IPS-20b (cell line): ENCODE results near the gene UCMA.

Source experiments
- H3K27ac ChIP-seq: one replicate; pipeline ENCODE4 v1.5.1; 2013; ENCODE audit warnings: low read length
- H3K27me3 ChIP-seq: 2 replicates; pipeline ENCODE4 v1.6.1; 2013; ENCODE audit warnings: mild to moderate bottlenecking, low read length, inconsistent platforms; ENCODE audit not compliant: insufficient read depth
- H3K36me3 ChIP-seq: 2 replicates; pipeline ENCODE4 v1.6.1; 2013; ENCODE audit warnings: low read depth, mild to moderate bottlenecking, inconsistent platforms, low read length, moderate library complexity; ENCODE audit not compliant: insufficient read depth
- H3K4me1 ChIP-seq: 2 replicates; pipeline ENCODE4 v1.6.1; 2013; ENCODE audit warnings: mild to moderate bottlenecking, control low read depth, inconsistent platforms, low read length, moderate library complexity; ENCODE audit not compliant: insufficient read depth
- H3K4me3 ChIP-seq: 2 replicates; pipeline ENCODE4 v1.5.1; 2013; ENCODE audit warnings: mild to moderate bottlenecking, low read length, inconsistent platforms
- H3K9ac ChIP-seq: 2 replicates; pipeline ENCODE4 v1.6.1; 2013; ENCODE audit warnings: low read depth, mild to moderate bottlenecking, inconsistent platforms, low read length, moderate library complexity
- H3K9me3 ChIP-seq: 2 replicates; pipeline ENCODE4 v1.6.1; 2013; ENCODE audit warnings: mild to moderate bottlenecking, low read depth, low read length, inconsistent platforms; ENCODE audit not compliant: insufficient read depth

The UCMA gene

DNA sequence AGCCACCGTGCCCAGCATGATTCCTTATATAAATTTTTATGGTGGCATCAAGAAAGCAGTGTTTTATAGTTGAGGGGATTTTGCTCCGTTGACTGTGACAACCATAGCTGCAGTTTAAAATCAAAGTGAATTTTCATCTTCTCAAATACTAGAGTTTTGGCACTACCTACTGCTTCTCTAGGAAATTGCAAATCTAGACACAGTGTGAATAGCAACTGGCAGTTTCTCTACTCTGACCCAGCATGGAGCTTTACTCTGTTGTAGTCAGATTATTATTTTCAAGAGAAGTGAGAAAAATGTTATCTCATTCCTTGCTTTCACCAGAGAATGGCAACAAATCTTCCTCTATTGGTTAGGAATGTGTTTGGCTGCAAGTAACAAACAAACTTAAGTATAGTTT, 49.9 kb downstream of the UCMA start:
- H3K9ac ChIP-seq = no peak overlapping the region

DNA sequence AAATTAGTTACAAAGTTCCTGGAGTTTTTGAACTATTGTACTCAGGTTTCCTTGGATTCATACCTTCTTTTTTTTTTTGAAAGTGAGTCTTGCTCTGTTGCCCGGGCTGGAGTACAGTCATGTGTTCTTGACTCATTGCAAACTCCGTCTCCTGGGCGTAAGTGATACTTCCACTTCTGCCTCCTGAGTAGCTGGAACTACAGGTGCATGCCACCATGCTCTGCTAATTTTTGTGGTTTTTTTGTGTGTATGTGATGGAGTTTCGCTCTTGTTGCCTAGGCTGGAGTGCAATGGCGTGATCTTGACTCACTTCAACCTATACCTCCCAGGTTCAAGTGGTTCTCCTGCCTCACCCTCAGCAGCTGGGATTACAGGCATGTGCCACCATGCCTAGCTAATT, 50.5 kb downstream of the UCMA start:
- Histone ChIP-seq H3K9ac (no peak overlapping the region), H3K36me3 (peaks cover 99% of the 10 kb centered on the region), H3K27me3 (no peaks in the 10 kb centered on the region), H3K4me3 (no peak overlapping the region), H3K4me1 (no peaks in the 10 kb centered on the region), H3K27ac (no peak overlapping the region), H3K9me3 (no peaks in the 10 kb centered on the region)

More for the DNA sequence above, 49.9 kb downstream of the UCMA start:
- no peak overlapping the region for H3K4me3 ChIP-seq
- peaks cover 99% of the 10 kb centered on the region for H3K36me3 ChIP-seq
- H3K4me1 ChIP-seq = no peaks in the 10 kb centered on the region
- no peak overlapping the region for H3K27ac ChIP-seq
- no peaks in the 10 kb centered on the region for H3K9me3 ChIP-seq
- H3K27me3 ChIP-seq = no peaks in the 10 kb centered on the region

DNA sequence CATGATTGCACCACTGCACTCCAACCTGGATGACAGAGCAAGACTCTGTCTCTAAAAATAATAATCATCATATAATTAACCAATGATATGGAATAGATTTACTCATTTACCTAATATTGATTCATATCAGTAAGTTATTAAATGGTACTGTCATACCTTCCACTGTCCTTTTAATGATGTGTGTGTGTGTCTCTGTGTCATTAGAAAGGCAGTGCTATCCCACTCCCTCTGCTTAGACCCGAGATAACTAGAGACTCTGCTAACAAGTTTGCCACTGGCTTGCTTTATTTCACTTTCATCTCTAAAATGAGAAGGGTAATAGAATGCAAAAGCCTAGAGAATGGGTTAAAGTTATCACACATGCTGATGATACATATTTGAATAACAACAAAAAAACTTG, 51.8 kb downstream of the UCMA start:
- no peaks in the 10 kb centered on the region for H3K9me3 ChIP-seq
- no peaks in the 10 kb centered on the region for H3K27me3 ChIP-seq
- no peak overlapping the region for H3K9ac ChIP-seq
- H3K4me3 ChIP-seq = no peak overlapping the region
- H3K36me3 ChIP-seq = peaks cover 99% of the 10 kb centered on the region
- H3K4me1 ChIP-seq = no peaks in the 10 kb centered on the region
- H3K27ac ChIP-seq = no peak overlapping the region

DNA sequence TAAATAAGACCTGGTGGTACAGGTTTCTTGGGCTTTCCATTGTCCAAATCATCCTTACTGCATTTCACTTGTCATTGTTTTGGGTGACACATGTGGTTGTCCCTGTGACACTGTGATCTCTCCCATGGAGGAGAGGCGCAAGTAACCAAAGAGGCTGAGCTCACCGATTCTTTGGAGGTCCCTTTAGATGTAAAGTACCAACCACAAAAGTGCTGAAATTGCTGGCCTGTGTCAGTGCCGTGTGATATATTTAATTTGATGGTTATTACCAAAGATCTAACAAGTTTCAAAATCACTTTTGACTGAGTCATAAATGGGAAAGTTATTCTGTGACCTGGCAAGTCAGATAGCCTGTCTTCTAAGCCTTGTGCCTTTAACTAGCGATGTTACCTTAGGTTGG, 53.4 kb downstream of the UCMA start:
- Histone ChIP-seq H3K4me3 (no peak overlapping the region), H3K9ac (no peak overlapping the region), H3K4me1 (no peaks in the 10 kb centered on the region), H3K9me3 (no peaks in the 10 kb centered on the region), H3K27ac (no peak overlapping the region), H3K36me3 (peaks cover 99% of the 10 kb centered on the region), H3K27me3 (no peaks in the 10 kb centered on the region)

DNA sequence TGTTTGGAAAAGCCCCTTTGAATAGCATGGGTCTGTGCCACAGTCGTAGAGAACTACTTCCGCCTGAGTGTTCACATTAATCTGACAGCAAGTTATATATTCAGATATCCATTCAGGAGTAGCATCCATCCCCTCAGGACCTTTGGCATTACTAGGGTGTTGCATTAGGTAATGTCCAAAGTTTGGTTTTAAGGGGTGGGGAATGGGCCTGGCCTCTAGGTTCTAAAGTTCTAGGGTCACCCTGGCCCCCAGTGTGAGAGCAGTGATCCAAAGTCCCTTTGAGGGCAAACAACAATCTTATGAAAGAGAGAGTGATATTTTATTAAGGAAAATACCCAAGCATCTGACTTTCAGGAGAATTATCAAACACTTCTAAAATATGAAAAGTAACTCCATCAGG, 60.6 kb downstream of the UCMA start:
- no peaks in the 10 kb centered on the region for H3K9me3 ChIP-seq
- no peak overlapping the region for H3K27ac ChIP-seq

More for the DNA sequence above, 60.6 kb downstream of the UCMA start:
- peaks cover 100% of the 10 kb centered on the region for H3K36me3 ChIP-seq
- H3K9ac ChIP-seq = no peak overlapping the region
- H3K27me3 ChIP-seq = no peaks in the 10 kb centered on the region
- no peak overlapping the region for H3K4me3 ChIP-seq
- H3K4me1 ChIP-seq = no peaks in the 10 kb centered on the region
